ENCODE data around the gene FITM1. TPM values are rescaled to one million over a fixed set of nuclear protein-coding genes. Genes with fewer than 3 reads are reported as not detected.

Gene FITM1
- polyA plus RNA-seq, 1 of the 3 experiments (the other 2 are of a cell fraction): 0.12 TPM

- Histone ChIP-seq H3K4me1 (ENCODE audit: control insufficient read depth in 1 of 2, insufficient read depth in 2 of 2, low read depth in 1 of 2, low read length in 1 of 2) (peaks cover 0 to 30% of the 10 kb centered on the region in 2 experiments; a peak in 1 of 4 replicates), H4K20me1 (ENCODE audit: insufficient read depth) (no peaks in the 10 kb centered on the region), H2AFZ (ENCODE audit: low read depth) (no peak overlapping the region), H3K79me2 (ENCODE audit: insufficient read depth) (peaks cover 9% of the 10 kb centered on the region), H3K4me3 (ENCODE audit: low read depth in 2 of 2, low read length in 1 of 2) (no peak overlapping the region), H3K9me2 (no peaks in the 10 kb centered on the region), H3K9me3 (no peaks in the 10 kb centered on the region), H3F3A (replicated peaks; ENCODE audit: insufficient read depth) (peaks cover 7% of the 10 kb centered on the region), H3K27me3 (ENCODE audit: insufficient read depth) (no peaks in the 10 kb centered on the region), H3K27ac (ENCODE audit: low read depth in 2 of 2, low read length in 1 of 2) (no peak overlapping the region), H3K9ac (no peak overlapping the region), H3K4me2 (no peak overlapping the region), H3K36me3 (replicated peaks in 1 of 2; ENCODE audit: control insufficient read depth in 1 of 2, insufficient read depth in 2 of 2, low read length in 1 of 2) (peaks cover 10 to 15% of the 10 kb centered on the region in 2 experiments)
- no peak for DNase-seq
- TF ChIP-seq TEAD4 (IDR thresholded peaks at IDR 0.05; ENCODE audit: borderline replicate concordance, insufficient read depth) (no peak), NRF1 (IDR thresholded peaks at IDR 0.05; ENCODE audit: low read depth, low read length) (no peak), USF2 (IDR thresholded peaks at IDR 0.05; ENCODE audit: borderline replicate concordance, low read depth, low read length) (no peak), PBX3 (IDR thresholded peaks at IDR 0.05) (no peak), POLR2AphosphoS5 (IDR thresholded peaks at IDR 0.05; ENCODE audit: low read depth, low read length) (no peak), EZH2phosphoT487 (IDR thresholded peaks at IDR 0.05; ENCODE audit: borderline replicate concordance, low read depth) (no peak), RFX5 (IDR thresholded peaks at IDR 0.05; ENCODE audit: low read length) (no peak), REST (IDR thresholded peaks at IDR 0.05; ENCODE audit: low read depth, low read length) (no peak), SMC3 (IDR thresholded peaks at IDR 0.05; ENCODE audit: low read depth, low read length) (no peak), GABPA (IDR thresholded peaks at IDR 0.05; ENCODE audit: low read depth) (no peak)
- ChIA-PET CTCF (interaction anchor here (0.7 to 2.6 kb wide), 4 partner anchors 9 to 791 kb away, joined by 3 to 13 read pairs (median 3); partner anchors contain the start of gene IRF9), POLR2A (no interaction called here)
- 98% methylated on average over 1 of the region's 1 CpG for WGBS (ENCODE audit: low lambda C conversion rate)
Measured at GRCh38 chr14:24133735-24134134, 3.3 kb downstream of the FITM1 start.

- Histone ChIP-seq H3K27me3 (ENCODE audit: insufficient read depth) (no peaks in the 10 kb centered on the region), H3F3A (replicated peaks; ENCODE audit: insufficient read depth) (peaks cover 3% of the 10 kb centered on the region), H3K9ac (peak overlapping the region; percentile 54), H3K4me3 (ENCODE audit: low read depth in 2 of 2, low read length in 1 of 2) (peak overlapping the region; percentile 82 to 91), H3K9me2 (no peaks in the 10 kb centered on the region), H3K4me1 (ENCODE audit: control insufficient read depth in 1 of 2, insufficient read depth in 2 of 2, low read depth in 1 of 2, low read length in 1 of 2) (peaks cover 6 to 39% of the 10 kb centered on the region in 2 experiments; a peak in 2 of 4 replicates), H2AFZ (ENCODE audit: low read depth) (peak overlapping the region; percentile 98), H3K79me2 (ENCODE audit: insufficient read depth) (peaks cover 27% of the 10 kb centered on the region), H3K9me3 (no peaks in the 10 kb centered on the region), H3K4me2 (peak overlapping the region; percentile 82), H4K20me1 (ENCODE audit: insufficient read depth) (no peaks in the 10 kb centered on the region), H3K27ac (ENCODE audit: low read depth in 2 of 2, low read length in 1 of 2) (peak overlapping the region; percentile 15 to 83; a peak in 3 of 4 replicates), H3K36me3 (replicated peaks in 1 of 2; ENCODE audit: control insufficient read depth in 1 of 2, insufficient read depth in 2 of 2, low read length in 1 of 2) (peaks cover 21 to 24% of the 10 kb centered on the region in 2 experiments)
- DNase-seq: no peak
- WGBS (ENCODE audit: low lambda C conversion rate): 23% methylated on average over 8 of the region's 9 CpGs
- ChIA-PET CTCF (interaction anchor here (0.6 to 4.7 kb wide), 8 partner anchors 9 to 557 kb away, joined by 3 to 22 read pairs (median 3); partner anchors contain the start of genes IRF9, JPH4 and PSME2), POLR2A (interaction anchor here (0.6 to 3.0 kb wide), 11 partner anchors 9 to 609 kb away, joined by 3 to 21 read pairs (median 5); partner anchors contain the start of genes CARMIL3, DCAF11, IRF9 and NRL)
- TF ChIP-seq IRF3 (IDR thresholded peaks at IDR 0.05; ENCODE audit: low read depth, low read length) (no peak), GATA2 (CRISPR knock-in tag; IDR thresholded peaks at IDR 0.05) (no peak), RCOR1 (IDR thresholded peaks at IDR 0.05; ENCODE audit: low read length) (no peak), RXRA (IDR thresholded peaks at IDR 0.05; ENCODE audit: borderline replicate concordance, low read depth) (no peak), NRF1 (IDR thresholded peaks at IDR 0.05; ENCODE audit: low read depth, low read length) (no peak), USF2 (IDR thresholded peaks at IDR 0.05; ENCODE audit: borderline replicate concordance, low read depth, low read length) (no peak), NFIC (IDR thresholded peaks at IDR 0.05; ENCODE audit: borderline replicate concordance) (no peak), USF1 (IDR thresholded peaks at IDR 0.05; ENCODE audit: borderline replicate concordance, low read depth) (no peak), JUND (IDR thresholded peaks at IDR 0.05) (no peak), ELF1 (IDR thresholded peaks at IDR 0.05) (no peak)
Measured at GRCh38 chr14:24135584-24135833, 5.0 kb downstream of the FITM1 start.

All from SK-N-SH (cell line).